ENCODE data around the gene TPSB2. TPM values are rescaled to one million over a fixed set of nuclear protein-coding genes. Genes with fewer than 3 reads are reported as not detected.
"Not testable (repeated sequence)": the region's sequence is repeated elsewhere in the genome, so short reads cannot be mapped to it uniquely, and the experiment has no call there.

Gene TPSB2
- polyA plus RNA-seq, 2 donors, result 5.7 to 37.8 TPM

GRCh38 chr16:1188432-1189189 is 41.4 kb downstream of the TPSB2 start:
- no peak overlapping the region for H3K27ac ChIP-seq (ENCODE audit: low read depth in 2 of 2, low read length in 1 of 2)
- no peaks in the 10 kb centered on the region for H3K27me3 ChIP-seq (ENCODE audit: control insufficient read depth in 1 of 2, insufficient read depth in 2 of 2, low read length in 2 of 2)
- H3K36me3 ChIP-seq (ENCODE audit: control insufficient read depth in 2 of 2, insufficient read depth in 2 of 2, low read length in 1 of 2), result no peaks in the 10 kb centered on the region
- no peak overlapping the region for H3K4me3 ChIP-seq (ENCODE audit: low read depth in 1 of 2, low read length in 2 of 2)
- no peaks in the 10 kb centered on the region for H3K9me3 ChIP-seq (ENCODE audit: control insufficient read depth in 2 of 2, insufficient read depth in 1 of 2, low read depth in 1 of 2, low read length in 1 of 2)
- 41 to 44% methylated on average over 32 of the region's 32 CpGs for WGBS, 2 donors
- peaks cover 0 to 3% of the 10 kb centered on the region in 2 donors for H3K4me1 ChIP-seq (ENCODE audit: control insufficient read depth in 2 of 2, insufficient read depth in 2 of 2, low read length in 1 of 2)

- not testable (repeated sequence) for H3K27me3 ChIP-seq (ENCODE audit: control insufficient read depth in 1 of 2, insufficient read depth in 2 of 2, low read length in 2 of 2); H3K4me3 ChIP-seq (ENCODE audit: low read depth in 1 of 2, low read length in 2 of 2); H3K9me3 ChIP-seq (ENCODE audit: control insufficient read depth in 2 of 2, insufficient read depth in 1 of 2, low read depth in 1 of 2, low read length in 1 of 2); H3K4me1 ChIP-seq (ENCODE audit: control insufficient read depth in 2 of 2, insufficient read depth in 2 of 2, low read length in 1 of 2); H3K36me3 ChIP-seq (ENCODE audit: control insufficient read depth in 2 of 2, insufficient read depth in 2 of 2, low read length in 1 of 2)
- H3K27ac ChIP-seq (ENCODE audit: low read depth in 2 of 2, low read length in 1 of 2), result peak overlapping the region in 1 of 2 donors; percentile 3
- 86 to 91% methylated on average over 51 to 86 of the region's 86 CpGs for WGBS, 2 donors
Measured at GRCh38 chr16:1185460-1186207, 44.4 kb downstream of the TPSB2 start.

- no peaks in the 10 kb centered on the region for H3K9me3 ChIP-seq (ENCODE audit: control insufficient read depth in 2 of 2, insufficient read depth in 1 of 2, low read depth in 1 of 2, low read length in 1 of 2)
- H3K27ac ChIP-seq (ENCODE audit: low read depth in 2 of 2, low read length in 1 of 2), result peak overlapping the region in 1 of 2 donors; percentile 3
- peaks cover 0 to 2% of the 10 kb centered on the region in 2 donors for H3K27me3 ChIP-seq (ENCODE audit: control insufficient read depth in 1 of 2, insufficient read depth in 2 of 2, low read length in 2 of 2)
- no peaks in the 10 kb centered on the region for H3K36me3 ChIP-seq (ENCODE audit: control insufficient read depth in 2 of 2, insufficient read depth in 2 of 2, low read length in 1 of 2)
- H3K4me1 ChIP-seq (ENCODE audit: control insufficient read depth in 2 of 2, insufficient read depth in 2 of 2, low read length in 1 of 2), result peaks cover 3 to 8% of the 10 kb centered on the region in 2 donors
- 96% methylated on average over 18 of the region's 18 CpGs for WGBS, 2 donors
- no peak overlapping the region for H3K4me3 ChIP-seq (ENCODE audit: low read depth in 1 of 2, low read length in 2 of 2)
Measured at GRCh38 chr16:1184980-1185379, 45.0 kb downstream of the TPSB2 start.

- 69 to 79% methylated on average over 26 of the region's 26 CpGs for WGBS, 2 donors
- Histone ChIP-seq H3K4me1 (ENCODE audit: control insufficient read depth in 2 of 2, insufficient read depth in 2 of 2, low read length in 1 of 2) (peaks cover 3 to 8% of the 10 kb centered on the region in 2 donors), H3K27ac (ENCODE audit: low read depth in 2 of 2, low read length in 1 of 2) (no peak overlapping the region), H3K4me3 (ENCODE audit: low read depth in 1 of 2, low read length in 2 of 2) (no peak overlapping the region), H3K9me3 (ENCODE audit: control insufficient read depth in 2 of 2, insufficient read depth in 1 of 2, low read depth in 1 of 2, low read length in 1 of 2) (no peaks in the 10 kb centered on the region), H3K27me3 (ENCODE audit: control insufficient read depth in 1 of 2, insufficient read depth in 2 of 2, low read length in 2 of 2) (peaks cover 0 to 2% of the 10 kb centered on the region in 2 donors), H3K36me3 (ENCODE audit: control insufficient read depth in 2 of 2, insufficient read depth in 2 of 2, low read length in 1 of 2) (no peaks in the 10 kb centered on the region)
Measured at GRCh38 chr16:1184156-1184868, 45.7 kb downstream of the TPSB2 start.

GRCh38 chr16:1182950-1183907 is 46.8 kb downstream of the TPSB2 start:
- H3K4me3 ChIP-seq (ENCODE audit: low read depth in 1 of 2, low read length in 2 of 2), result no peak overlapping the region
- H3K27me3 ChIP-seq (ENCODE audit: control insufficient read depth in 1 of 2, insufficient read depth in 2 of 2, low read length in 2 of 2), result peaks cover 0 to 2% of the 10 kb centered on the region in 2 donors
- peak overlapping the region; percentile 74 to 82 for H3K27ac ChIP-seq (ENCODE audit: low read depth in 2 of 2, low read length in 1 of 2)
- peaks cover 3 to 8% of the 10 kb centered on the region in 2 donors for H3K4me1 ChIP-seq (ENCODE audit: control insufficient read depth in 2 of 2, insufficient read depth in 2 of 2, low read length in 1 of 2)
- no peaks in the 10 kb centered on the region for H3K9me3 ChIP-seq (ENCODE audit: control insufficient read depth in 2 of 2, insufficient read depth in 1 of 2, low read depth in 1 of 2, low read length in 1 of 2)
- H3K36me3 ChIP-seq (ENCODE audit: control insufficient read depth in 2 of 2, insufficient read depth in 2 of 2, low read length in 1 of 2), result no peaks in the 10 kb centered on the region
- WGBS, 2 donors, result 40 to 52% methylated on average over 39 to 45 of the region's 45 CpGs

GRCh38 chr16:1182316-1182671 is 47.7 kb downstream of the TPSB2 start:
- Histone ChIP-seq H3K36me3 (ENCODE audit: control insufficient read depth in 2 of 2, insufficient read depth in 2 of 2, low read length in 1 of 2) (no peaks in the 10 kb centered on the region), H3K4me3 (ENCODE audit: low read depth in 1 of 2, low read length in 2 of 2) (no peak overlapping the region), H3K4me1 (ENCODE audit: control insufficient read depth in 2 of 2, insufficient read depth in 2 of 2, low read length in 1 of 2) (peaks cover 2 to 8% of the 10 kb centered on the region in 2 donors), H3K27me3 (ENCODE audit: control insufficient read depth in 1 of 2, insufficient read depth in 2 of 2, low read length in 2 of 2) (peaks cover 0 to 2% of the 10 kb centered on the region in 2 donors), H3K9me3 (ENCODE audit: control insufficient read depth in 2 of 2, insufficient read depth in 1 of 2, low read depth in 1 of 2, low read length in 1 of 2) (no peaks in the 10 kb centered on the region), H3K27ac (ENCODE audit: low read depth in 2 of 2, low read length in 1 of 2) (peak overlapping the region; percentile 74 to 82)
- whole genome bisulfite sequencing, 2 donors, result 17 to 20% methylated on average over 18 to 19 of the region's 19 CpGs

GRCh38 chr16:1181404-1182315 is 48.3 kb downstream of the TPSB2 start:
- WGBS, 2 donors, result 46 to 49% methylated on average over 38 to 39 of the region's 39 CpGs
- Histone ChIP-seq H3K27me3 (ENCODE audit: control insufficient read depth in 1 of 2, insufficient read depth in 2 of 2, low read length in 2 of 2) (peaks cover 0 to 2% of the 10 kb centered on the region in 2 donors), H3K27ac (ENCODE audit: low read depth in 2 of 2, low read length in 1 of 2) (peak overlapping the region; percentile 53 to 62)

GRCh38 chr16:1180549-1181403 is 49.2 kb downstream of the TPSB2 start:
- Histone ChIP-seq H3K27me3 (ENCODE audit: control insufficient read depth in 1 of 2, insufficient read depth in 2 of 2, low read length in 2 of 2) (peaks cover 0 to 2% of the 10 kb centered on the region in 2 donors), H3K9me3 (ENCODE audit: control insufficient read depth in 2 of 2, insufficient read depth in 1 of 2, low read depth in 1 of 2, low read length in 1 of 2) (no peaks in the 10 kb centered on the region), H3K27ac (ENCODE audit: low read depth in 2 of 2, low read length in 1 of 2) (peak overlapping the region; percentile 53 to 62), H3K36me3 (ENCODE audit: control insufficient read depth in 2 of 2, insufficient read depth in 2 of 2, low read length in 1 of 2) (no peaks in the 10 kb centered on the region), H3K4me1 (ENCODE audit: control insufficient read depth in 2 of 2, insufficient read depth in 2 of 2, low read length in 1 of 2) (peaks cover 0 to 8% of the 10 kb centered on the region in 2 donors), H3K4me3 (ENCODE audit: low read depth in 1 of 2, low read length in 2 of 2) (no peak overlapping the region)
- WGBS, 2 donors, result 38 to 51% methylated on average over 38 of the region's 38 CpGs

More at GRCh38 chr16:1181404-1182315, 48.3 kb downstream of the TPSB2 start:
- Histone ChIP-seq H3K9me3 (ENCODE audit: control insufficient read depth in 2 of 2, insufficient read depth in 1 of 2, low read depth in 1 of 2, low read length in 1 of 2) (no peaks in the 10 kb centered on the region), H3K4me1 (ENCODE audit: control insufficient read depth in 2 of 2, insufficient read depth in 2 of 2, low read length in 1 of 2) (peaks cover 0 to 8% of the 10 kb centered on the region in 2 donors), H3K4me3 (ENCODE audit: low read depth in 1 of 2, low read length in 2 of 2) (no peak overlapping the region), H3K36me3 (ENCODE audit: control insufficient read depth in 2 of 2, insufficient read depth in 2 of 2, low read length in 1 of 2) (no peaks in the 10 kb centered on the region)

Data from esophagus (tissue), 2 donors.